Mesodermal cell (in vitro differentiated cells): Measurements from ENCODE around the gene IGLON5.

Experiments used
- H3K27ac ChIP-seq: 2 replicates; pipeline ENCODE4 v1.7.0; 2013; ENCODE audit warnings: mild to moderate bottlenecking, low read depth, low read length, moderate library complexity; ENCODE audit not compliant: severe bottlenecking
- H3K36me3 ChIP-seq: 2 replicates; pipeline ENCODE4 v1.7.1; 2013; ENCODE audit warnings: mild to moderate bottlenecking, low read length, moderate library complexity; ENCODE audit not compliant: control insufficient read depth, insufficient read depth
- H3K4me1 ChIP-seq: one replicate; pipeline ENCODE4 v1.7.1; 2013; ENCODE audit warnings: mild to moderate bottlenecking, low read length; ENCODE audit not compliant: insufficient read depth, control insufficient read depth, poor library complexity, severe bottlenecking
- H3K4me3 ChIP-seq: 2 replicates; pipeline ENCODE4 v1.7.0; 2013; ENCODE audit warnings: low read length, control low read depth, mild to moderate bottlenecking; ENCODE audit not compliant: insufficient read depth, poor library complexity, severe bottlenecking; ENCODE audit errors: extremely low read depth
- H3K9me3 ChIP-seq: 2 replicates; pipeline ENCODE4 v1.7.1; 2013; ENCODE audit warnings: mild to moderate bottlenecking, low read length, moderate library complexity; ENCODE audit not compliant: control insufficient read depth
- WGBS, 2 experiments: methylation state at CpG; one replicate each; pipeline ENCODE4 v1.1.5; 2013; ENCODE audit warnings: missing lambda C conversion rate in 2 of 2; ENCODE audit not compliant: insufficient coverage in 2 of 2; 5-methylcytosine and 5-hydroxymethylcytosine counted together

IGLON5 gene

DNA sequence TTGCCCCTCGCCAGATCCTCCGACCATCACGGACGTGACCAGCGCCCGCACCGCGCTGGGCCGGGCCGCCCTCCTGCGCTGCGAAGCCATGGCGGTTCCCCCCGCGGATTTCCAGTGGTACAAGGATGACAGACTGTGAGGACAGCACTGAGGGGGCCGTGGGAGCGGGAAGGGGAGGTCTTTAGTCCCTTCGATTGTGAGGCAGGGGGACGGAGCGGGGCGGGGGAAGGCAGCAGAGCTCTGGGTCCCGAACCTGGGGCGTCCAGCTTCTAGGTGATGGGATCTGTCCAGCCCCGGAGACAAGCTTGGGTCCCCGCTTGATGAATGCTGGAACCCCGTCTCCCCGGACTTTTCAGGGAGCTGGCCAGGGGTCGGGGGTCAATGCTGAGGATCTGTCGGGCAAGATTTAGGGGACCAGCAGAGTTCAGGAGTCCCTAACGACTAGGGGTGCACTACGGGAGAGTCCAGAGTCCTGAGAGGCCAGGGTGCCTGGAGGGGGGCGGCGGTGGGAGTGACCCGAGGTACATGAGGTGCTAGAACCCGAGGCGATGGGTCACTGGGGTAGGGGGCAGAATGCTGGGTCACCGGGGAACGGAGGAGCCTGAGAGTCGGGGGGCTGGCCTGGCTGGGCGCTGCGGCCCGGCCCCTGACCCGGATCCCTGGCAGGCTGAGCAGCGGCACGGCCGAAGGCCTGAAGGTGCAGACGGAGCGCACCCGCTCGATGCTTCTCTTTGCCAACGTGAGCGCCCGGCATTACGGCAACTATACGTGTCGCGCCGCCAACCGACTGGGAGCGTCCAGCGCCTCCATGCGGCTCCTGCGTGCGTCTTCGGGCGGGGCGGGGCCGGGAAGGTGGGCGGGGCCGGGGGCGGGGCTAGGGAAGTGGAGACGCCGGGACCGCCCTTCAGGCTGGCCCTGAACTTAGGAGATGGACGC, 15.9 kb downstream of the IGLON5 start:
- Histone ChIP-seq H3K4me3 (peak overlapping the region; percentile 16), H3K4me1 (no peaks in the 10 kb centered on the region), H3K36me3 (peaks cover 8% of the 10 kb centered on the region), H3K27ac (no peak overlapping the region), H3K9me3 (no peaks in the 10 kb centered on the region)
- whole genome bisulfite sequencing, 2 experiments, result 66 to 70% methylated on average over 46 to 68 of the region's 75 CpGs

DNA sequence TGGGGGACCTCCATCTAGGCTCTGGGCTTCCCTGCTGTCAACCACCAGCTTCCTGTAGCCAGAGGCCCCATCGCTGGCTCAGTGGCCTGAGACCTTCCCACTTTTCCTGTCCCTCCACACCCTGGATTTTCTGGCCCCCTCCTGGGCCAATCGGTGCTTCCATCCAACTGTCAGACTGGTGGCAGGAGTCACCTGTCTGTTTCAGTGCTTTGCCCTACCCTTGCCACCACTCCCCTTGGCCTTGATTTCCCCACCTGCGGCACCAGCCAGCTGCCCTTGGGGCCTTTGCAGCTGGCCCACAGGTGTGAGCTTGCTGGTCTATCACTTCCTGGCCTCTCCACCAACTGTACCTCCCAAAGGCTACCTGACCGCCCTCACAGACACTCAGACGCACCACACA, 18.0 kb downstream of the IGLON5 start:
- Histone ChIP-seq H3K27ac (no peak overlapping the region), H3K9me3 (no peaks in the 10 kb centered on the region), H3K36me3 (peaks cover 8% of the 10 kb centered on the region), H3K4me1 (no peaks in the 10 kb centered on the region), H3K4me3 (no peak overlapping the region)
- WGBS, 2 experiments, result 85 to 89% methylated on average over 3 of the region's 5 CpGs

DNA sequence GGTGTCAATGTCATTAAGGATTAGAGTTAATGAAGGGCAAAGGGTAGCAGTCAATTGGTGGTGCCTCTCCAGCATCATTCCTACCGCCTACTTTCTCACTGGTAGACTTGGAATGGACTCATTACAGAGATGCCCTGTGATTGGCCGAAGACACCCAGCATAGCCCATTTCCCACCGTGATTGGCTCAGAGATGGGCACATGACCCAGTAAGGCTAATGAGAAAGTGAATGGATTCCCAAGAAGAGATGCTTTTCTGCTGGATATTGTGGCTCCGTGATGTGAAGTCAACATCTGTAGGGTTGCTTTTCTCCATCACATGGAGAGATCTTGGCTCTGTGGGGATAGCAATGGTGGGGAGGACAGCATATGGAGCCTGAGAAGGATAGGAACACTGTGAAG, 18.9 kb downstream of the IGLON5 start:
- no peaks in the 10 kb centered on the region for H3K9me3 ChIP-seq
- H3K27ac ChIP-seq, result no peak overlapping the region
- no peaks in the 10 kb centered on the region for H3K4me1 ChIP-seq
- 98% methylated on average over 4 of the region's 4 CpGs for WGBS, 2 experiments
- peaks cover 8% of the 10 kb centered on the region for H3K36me3 ChIP-seq
- H3K4me3 ChIP-seq, result no peak overlapping the region

DNA sequence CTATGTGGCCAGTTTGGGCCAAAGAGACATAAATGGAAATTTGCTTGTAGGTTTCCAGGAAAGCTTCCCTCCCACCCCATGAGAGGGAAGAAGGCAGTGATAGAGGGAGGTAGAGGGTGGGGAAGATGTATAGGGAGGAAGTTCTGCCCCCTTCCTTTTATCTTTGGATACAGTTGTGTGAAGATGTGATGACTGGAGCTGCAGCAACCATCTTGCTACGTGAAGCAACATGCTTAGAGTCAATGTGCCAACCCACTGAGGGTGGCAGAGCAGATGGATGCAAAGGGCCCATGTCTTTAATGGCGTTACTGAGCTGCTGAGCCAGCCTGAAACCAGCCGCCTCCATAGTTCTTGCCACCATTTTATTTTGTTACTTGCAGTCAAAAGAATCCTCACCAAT, 19.7 kb downstream of the IGLON5 start:
- Histone ChIP-seq H3K36me3 (peaks cover 8% of the 10 kb centered on the region), H3K4me3 (no peak overlapping the region), H3K9me3 (no peaks in the 10 kb centered on the region), H3K27ac (no peak overlapping the region), H3K4me1 (no peaks in the 10 kb centered on the region)
- 69 to 80% methylated on average over 3 of the region's 3 CpGs for WGBS, 2 experiments

DNA sequence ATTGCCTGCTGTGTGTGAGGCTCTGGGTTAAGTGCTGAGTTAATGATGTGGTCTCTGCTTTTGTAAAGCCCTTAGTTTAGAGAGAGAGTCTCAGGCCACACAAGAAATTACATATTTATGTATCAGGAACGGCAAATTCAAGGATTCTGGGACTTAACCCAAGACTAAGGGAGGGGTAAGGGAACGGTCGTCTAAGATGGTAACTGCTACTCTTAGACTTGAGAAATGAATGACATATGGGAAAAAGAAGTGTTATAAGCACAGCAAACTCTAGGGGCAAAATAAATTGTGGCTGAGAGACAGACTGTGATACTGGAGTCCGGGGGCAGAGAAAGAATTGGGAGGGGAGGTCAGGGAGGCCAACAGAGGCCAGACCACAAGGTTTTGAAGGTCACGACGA, 20.3 kb downstream of the IGLON5 start:
- Histone ChIP-seq H3K36me3 (peaks cover 8% of the 10 kb centered on the region), H3K27ac (no peak overlapping the region), H3K4me1 (no peaks in the 10 kb centered on the region), H3K4me3 (no peak overlapping the region), H3K9me3 (no peaks in the 10 kb centered on the region)
- WGBS, 2 experiments, result 94 to 95% methylated on average over 5 to 6 of the region's 6 CpGs

DNA sequence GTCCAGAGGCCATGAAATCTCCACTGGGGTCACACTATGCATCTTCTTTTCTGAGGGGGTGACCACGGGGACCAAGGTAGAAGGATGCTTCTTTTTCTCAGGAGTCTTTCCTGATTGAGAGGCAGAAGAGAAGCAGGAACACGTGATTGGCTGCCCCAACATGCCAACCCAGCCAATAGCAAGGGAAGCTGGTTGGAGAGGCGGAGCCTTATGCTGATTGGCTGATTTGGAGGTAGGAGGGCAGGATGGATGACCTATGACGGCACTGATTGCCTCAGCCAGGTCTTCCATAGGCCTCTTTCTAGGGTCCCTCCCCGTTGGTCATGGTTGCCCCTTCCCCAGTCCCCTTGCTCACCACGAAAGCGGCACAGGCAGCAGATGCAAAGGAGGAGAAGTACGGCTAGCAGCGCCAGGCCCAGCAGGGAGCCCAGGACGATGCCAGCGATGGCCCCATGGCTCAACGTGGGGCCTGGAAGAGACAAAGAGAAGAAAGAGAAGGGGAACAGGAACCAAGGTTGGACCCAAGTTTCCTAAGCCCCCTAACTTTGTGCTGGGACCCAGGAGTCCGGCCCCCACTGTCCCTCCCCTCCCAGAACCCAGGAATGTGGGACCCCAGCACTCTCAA, 22.5 kb downstream of the IGLON5 start:
- no peaks in the 10 kb centered on the region for H3K9me3 ChIP-seq
- WGBS, 2 experiments, result 89 to 92% methylated on average over 10 to 12 of the region's 13 CpGs
- H3K4me3 ChIP-seq, result no peak overlapping the region
- H3K4me1 ChIP-seq, result no peaks in the 10 kb centered on the region
- H3K36me3 ChIP-seq, result peaks cover 8% of the 10 kb centered on the region
- no peak overlapping the region for H3K27ac ChIP-seq

DNA sequence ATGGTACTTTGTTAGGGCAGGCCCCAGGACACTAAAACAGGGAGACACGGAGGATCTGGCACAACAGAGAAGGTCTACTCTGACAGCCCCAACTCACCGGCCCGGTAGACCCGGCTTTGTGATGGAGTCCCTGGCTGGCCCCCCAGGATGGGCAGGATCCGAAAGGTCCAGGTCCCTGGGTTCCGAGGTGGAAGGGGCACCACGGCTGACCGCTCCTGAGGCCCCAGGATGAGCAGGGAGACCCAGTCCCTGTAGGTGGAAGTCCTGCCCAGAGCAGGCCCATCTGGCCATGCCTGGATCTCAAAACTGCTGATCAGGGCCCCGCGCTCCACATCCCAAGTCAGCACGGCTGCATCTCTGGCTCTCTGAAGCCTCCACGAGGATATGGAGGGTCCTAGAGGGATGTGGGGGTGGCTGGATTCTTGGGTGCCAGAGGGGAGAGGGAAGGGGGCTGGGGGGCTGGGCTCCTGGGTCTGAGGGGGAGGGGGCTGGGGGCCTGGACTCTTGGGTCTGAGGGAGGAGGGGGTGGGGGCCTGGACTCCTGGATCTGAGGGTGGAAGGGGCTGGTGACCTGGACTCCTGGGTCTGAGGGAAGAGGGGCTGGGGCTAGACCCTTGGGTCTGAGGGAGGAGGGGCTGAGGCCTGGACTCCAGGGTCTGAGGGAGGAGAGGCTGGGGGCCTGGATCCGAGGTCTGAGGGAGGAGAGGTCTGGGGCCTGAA, 25.9 kb downstream of the IGLON5 start:
- H3K36me3 ChIP-seq, result no peaks in the 10 kb centered on the region

DNA sequence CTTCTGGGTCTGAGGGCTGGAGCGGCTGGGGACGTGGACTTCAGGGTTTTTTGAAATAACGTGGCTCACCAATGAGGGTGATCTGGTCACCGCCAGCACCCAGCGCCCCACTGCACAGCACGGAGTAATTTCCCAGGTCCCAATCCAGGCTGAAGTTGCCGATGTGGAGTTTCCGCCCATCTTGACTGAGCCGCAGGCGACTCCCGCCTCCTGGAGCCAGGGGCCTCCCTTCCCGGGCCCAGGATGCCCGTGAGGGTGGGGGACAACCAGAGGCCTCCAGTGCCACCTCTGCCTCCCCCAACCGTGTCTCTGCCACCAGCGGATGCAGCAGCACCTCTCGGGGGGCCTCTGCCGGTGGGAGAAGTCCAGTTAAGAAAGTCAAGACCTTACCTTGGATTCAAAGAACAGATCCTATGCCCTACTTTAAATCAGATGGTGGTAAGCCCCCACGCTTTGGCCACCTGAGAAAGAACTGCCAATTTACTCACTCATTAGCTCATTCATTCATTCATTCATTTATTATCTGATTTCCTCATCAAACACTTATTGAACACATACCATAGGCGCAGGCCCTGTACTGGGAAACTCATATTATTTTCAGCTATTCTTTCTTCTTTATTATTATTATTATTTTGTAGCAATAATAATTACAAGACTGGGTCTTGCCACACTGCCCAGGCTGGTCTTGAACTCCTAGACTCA, 26.6 kb downstream of the IGLON5 start:
- Histone ChIP-seq H3K27ac (no peak overlapping the region), H3K4me1 (peaks cover 4% of the 10 kb centered on the region), H3K36me3 (no peaks in the 10 kb centered on the region), H3K4me3 (no peak overlapping the region), H3K9me3 (no peaks in the 10 kb centered on the region)
- 87 to 95% methylated on average over 14 to 18 of the region's 19 CpGs for WGBS, 2 experiments

More for the DNA sequence above, 25.9 kb downstream of the IGLON5 start:
- Histone ChIP-seq H3K9me3 (no peaks in the 10 kb centered on the region), H3K4me3 (no peak overlapping the region), H3K4me1 (peaks cover 2% of the 10 kb centered on the region), H3K27ac (no peak overlapping the region)
- 89 to 95% methylated on average over 9 of the region's 13 CpGs for WGBS, 2 experiments

DNA sequence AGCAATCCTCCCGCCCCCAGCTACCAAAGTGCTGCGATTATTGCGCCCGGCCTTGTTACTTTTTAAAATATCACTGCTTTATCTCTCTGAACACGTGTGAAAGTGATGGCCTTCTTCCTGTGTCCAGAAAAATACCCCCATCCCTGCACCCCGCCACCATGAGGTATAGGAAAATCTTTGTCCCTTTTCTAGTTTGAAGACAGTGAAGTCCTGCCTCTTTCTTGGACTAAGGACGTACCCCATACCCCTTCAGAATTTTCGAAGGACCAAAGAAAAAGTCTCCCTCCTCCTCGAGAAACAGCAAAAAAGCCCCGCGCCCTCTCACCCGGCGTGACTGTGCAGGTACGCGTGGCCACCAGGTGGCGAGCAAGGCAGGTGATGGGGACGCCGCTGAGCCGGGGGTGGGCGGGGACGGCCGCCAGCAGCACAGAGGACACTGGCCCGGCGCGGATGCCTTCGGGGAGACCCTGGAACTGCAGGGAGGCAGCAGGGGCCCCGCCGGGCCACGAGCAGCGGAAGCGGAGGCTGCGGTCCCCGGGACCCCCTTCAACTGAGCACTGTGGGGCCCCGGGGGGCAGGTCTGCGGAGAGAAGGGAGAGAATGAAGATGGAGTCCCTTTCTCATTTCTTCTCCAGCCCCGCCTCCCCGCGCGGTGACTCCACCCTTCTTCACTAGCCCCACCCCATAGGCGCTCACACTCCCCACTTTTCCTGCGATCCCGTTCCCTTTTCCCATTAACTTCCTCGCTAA, 27.3 kb downstream of the IGLON5 start:
- Histone ChIP-seq H3K9me3 (no peaks in the 10 kb centered on the region), H3K36me3 (no peaks in the 10 kb centered on the region), H3K4me1 (peaks cover 4% of the 10 kb centered on the region), H3K27ac (peak overlapping the region; percentile 84), H3K4me3 (peak overlapping the region; percentile 48)
- 8 to 17% methylated on average over 27 to 37 of the region's 43 CpGs for WGBS, 2 experiments

DNA sequence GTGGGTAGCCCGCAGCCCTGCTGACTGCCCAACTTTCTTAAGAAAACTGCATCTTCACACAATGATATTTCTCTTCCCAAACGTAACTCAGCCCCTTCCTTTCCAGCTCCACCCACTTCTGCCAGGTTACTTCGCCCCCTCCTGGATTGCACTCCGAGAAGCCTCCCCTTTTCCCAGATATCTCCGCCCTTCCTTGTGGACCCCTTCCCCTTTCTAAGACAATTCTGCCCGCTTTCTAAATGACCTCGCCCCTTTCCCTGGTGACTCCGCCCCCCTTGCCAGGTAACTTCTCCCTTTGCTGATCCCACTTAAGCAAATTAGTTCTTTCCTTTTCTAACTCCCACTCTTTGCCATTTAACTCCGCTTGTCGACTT, 27.9 kb downstream of the IGLON5 start:
- H3K36me3 ChIP-seq, result no peaks in the 10 kb centered on the region
- peak overlapping the region; percentile 84 for H3K27ac ChIP-seq
- H3K9me3 ChIP-seq, result no peaks in the 10 kb centered on the region
- WGBS, 2 experiments, result 0% methylated on average over 10 of the region's 10 CpGs
- H3K4me3 ChIP-seq, result peak overlapping the region; percentile 48
- H3K4me1 ChIP-seq, result peaks cover 4% of the 10 kb centered on the region
